GM19395 (cell line): ENCODE data around the gene SLC30A4.

ENCODE experiments used
- ATAC-seq: cut with Tn5 transposase; IDR thresholded peaks from one replicate; pipeline ENCODE4 v1.9.1; 2021; ENCODE audit warnings: mild to moderate bottlenecking, moderate library complexity; ENCODE audit not compliant: unreplicated experiment

Gene SLC30A4

DNA sequence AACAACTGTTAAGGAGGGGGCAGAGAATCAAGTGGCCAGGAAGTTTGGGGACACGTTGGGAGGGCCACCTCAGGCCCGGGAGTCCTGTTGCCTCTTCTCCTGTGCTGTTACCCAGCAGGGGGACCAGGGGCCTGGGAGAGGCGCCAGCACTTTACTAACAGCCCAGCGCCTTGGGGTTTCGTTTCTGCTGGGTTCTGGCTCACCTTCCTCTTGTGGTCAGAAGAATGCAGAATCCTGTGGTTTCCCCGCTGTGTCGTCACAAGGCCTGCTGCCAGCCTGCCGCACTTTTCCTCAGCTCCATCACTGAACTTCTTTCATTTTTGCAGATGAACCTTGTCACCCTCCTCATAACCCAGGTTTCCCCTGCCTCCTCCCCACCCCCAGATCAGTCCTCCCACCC lies 67.7 kb downstream of the SLC30A4 start:
- peak; percentile 71 for ATAC-seq

DNA sequence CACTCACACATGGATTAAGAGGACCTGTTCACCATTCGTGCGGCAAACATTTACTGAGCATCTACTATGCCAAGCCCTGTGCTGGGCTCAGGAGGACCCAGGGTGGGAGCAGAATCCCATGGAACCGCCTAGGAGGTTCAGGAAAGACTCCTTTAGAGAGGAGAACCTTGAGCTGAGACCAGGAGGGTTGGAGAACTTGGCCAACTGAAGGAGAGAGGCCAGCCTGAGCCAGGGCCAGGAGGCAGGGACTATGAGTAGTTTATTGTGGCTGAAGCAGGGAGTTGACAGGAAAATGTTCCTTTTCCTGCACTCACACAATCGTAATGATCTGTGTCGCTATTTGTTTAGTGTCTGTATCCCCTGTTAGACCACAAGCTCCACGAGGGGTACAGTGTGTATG lies 71.3 kb downstream of the SLC30A4 start:
- ATAC-seq, result no peak

DNA sequence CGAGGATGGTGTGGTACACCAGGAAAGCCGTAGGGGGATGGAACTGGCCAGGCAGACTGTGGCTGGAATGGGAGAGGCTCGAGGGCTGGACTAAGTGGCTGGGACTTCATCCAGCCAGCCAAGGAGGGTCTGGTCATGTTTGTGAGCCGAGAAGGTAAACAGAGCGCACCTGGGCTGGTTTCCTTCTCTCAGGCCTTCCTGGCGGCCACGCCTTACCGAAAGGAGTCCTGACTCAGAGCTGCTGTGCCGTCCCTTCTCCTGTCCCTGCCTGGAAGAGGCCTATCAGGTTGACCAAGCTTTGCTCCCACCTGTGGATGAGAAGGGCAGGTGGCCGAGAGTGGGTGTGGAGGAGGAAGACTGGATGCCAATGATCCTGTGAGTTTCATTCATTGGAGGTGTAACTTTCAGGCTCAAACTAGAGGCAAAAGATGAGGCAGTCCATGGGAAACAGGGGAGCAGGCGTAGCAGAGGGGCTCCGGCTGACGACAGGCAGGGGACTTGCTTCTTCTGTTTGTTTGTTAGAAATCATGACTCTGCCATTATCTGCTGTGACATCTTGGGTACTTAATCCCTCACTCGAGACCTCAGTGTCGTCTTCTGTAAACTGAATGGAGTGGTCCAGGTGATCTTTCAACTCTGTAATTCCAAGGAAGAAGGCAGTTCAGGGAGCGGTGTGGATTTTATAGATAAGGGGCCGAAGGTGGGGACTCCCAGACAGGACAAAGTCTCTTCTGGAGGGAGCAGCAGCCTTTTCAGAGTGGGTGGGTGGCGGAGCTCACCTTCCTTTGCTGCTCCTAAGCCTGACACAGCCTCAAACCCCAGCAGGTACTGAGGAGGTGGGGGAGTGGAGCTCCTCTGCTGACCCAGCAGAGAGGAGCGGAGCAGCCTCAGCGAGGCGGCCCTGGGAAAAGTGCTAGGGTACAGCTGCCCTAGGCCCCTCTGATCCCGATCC lies 72.4 kb downstream of the SLC30A4 start:
- ATAC-seq, result no peak

DNA sequence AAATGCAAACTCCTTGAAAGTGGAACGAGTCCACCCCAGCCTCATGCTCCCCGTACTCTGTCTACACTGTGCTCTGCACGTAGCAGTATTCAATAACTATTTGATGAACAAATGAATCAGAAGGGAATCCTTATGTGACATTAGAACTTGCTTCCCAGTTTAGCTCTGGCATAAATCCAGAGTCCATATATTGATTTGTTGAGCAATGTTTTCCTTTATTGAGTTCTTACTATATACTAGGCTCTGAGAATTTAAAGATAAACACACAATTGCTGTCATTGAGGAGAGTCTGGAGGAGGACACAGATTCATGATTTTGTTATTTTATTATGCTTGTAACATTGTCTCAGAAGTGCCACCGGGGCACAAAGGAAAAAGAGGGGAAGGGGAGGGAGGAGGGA lies 73.2 kb downstream of the SLC30A4 start:
- no peak for ATAC-seq

DNA sequence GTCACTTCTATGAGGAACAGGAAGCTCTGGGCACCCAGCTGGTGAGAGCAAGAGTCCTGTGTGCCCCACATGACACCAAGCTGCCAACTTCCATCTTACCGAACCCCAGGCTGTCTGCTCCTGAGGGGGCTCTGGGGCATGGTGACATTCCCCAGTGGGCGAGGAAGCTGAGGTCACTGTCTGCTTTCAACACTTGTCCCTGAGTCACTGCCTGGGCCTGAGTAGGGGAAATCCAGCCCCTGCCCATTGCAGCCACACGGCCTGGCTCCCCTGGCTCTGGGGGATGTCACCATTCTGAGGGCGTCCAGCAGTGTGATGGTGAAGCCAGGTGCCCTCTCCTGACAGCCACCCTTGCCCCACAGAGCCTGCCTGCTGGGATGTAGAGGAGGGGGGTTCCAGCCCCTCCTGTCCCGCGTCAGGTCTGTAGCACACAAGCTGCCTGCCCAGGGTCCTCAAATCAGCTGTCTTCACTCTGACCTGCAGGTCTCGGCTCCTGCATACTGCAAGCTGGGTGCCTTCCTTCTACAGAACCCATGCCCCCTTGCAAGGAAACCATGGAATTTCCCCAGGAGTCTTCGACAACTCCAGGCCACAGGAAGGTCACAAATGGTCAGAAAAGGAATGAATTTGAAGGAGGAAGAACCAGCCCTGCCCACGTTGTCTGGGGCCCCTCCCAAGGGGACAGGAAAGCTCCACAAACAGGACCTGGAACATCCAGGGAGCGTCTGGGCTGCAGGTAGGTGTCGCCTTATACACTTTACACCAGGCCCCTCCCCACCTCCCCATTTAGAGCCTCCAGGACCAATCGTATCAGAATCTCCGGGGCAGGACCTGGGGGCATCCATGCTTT lies 74.3 kb downstream of the SLC30A4 start:
- no peak for ATAC-seq

DNA sequence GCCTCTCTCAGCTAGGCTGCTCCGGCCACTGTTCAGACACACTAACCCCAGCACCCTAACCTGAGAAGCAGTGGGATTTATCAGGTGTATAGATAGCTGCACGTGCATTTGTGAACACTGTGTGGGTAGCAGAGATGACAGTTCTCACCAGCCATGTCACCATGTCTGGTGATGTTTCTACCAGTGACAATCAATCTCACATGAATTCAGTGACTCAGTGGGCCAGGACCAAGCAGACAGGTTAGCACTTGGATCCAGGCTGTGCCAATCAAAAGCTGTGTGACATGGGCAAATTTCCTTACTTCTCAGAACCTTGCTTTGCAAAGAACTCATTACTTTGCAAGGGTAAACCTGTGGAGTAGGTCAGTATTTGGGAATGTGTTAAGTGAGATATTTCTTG lies 78.9 kb downstream of the SLC30A4 start:
- ATAC-seq, result no peak

DNA sequence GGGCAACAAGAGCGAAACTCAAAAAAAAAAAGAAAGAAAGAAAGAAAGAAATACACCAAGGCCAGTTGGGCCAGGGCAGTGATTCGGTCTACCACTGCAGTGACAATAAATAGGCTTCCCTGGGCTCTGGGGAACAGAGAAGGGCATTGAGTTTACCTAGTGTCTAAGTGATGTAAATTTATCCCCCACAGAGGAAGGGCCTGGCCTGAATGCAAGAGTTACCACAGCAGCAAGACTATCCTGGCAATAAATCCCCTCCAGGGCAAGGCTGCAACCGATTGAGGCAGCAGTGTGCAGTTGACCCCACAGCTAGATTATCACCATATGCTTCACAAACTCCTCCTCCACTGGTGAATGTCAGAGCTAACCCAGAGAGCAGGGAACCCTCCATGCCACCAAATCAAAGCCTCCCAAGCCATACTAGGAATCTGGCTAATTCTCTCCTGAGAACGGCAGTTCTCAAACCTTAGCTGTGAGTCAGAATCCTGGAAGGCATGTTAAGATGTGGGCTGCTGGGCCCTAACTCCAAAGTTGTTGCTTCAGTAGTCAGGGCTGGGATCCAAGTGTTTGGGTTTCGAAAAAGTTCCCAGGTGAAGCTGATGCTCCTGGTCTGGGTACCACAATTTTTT lies 79.9 kb downstream of the SLC30A4 start:
- ATAC-seq, result no peak

DNA sequence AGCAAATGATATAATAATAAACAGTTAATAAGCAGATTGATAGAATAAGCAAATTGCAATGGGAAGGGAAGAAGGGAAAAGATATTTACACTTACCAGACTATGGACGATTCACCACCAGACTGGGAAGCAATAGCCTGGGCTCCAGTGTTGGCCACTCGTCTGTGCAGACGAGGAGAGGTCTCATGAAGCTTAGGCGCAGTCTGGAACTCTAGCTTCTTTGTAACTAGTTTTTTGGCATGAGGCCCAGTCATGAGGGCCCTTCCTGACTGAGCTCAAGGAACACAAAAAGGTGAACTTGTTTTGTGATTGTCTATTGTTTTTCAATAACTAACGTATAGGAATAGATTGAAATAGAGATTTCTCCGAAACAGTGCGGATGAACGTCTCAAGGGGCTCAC lies 80.9 kb downstream of the SLC30A4 start:
- no peak for ATAC-seq

DNA sequence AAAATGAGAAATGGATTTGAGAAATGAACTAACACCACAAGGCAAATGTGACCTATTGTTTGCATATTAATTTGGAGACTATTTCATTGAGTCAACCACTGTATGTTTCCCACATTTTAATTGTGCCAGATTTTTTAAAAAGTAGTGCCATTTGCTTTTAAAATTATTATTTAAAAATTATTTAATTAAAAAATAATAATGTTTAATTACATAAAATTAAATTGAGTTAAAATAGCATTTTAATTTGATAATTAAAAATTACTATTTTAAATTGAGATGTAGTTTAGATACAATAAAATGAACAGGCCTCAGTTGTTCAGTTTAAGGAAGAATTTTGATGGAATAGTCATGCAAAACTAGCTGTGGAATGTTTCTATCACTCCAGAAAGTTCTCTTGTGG lies 81.5 kb downstream of the SLC30A4 start:
- no peak for ATAC-seq

DNA sequence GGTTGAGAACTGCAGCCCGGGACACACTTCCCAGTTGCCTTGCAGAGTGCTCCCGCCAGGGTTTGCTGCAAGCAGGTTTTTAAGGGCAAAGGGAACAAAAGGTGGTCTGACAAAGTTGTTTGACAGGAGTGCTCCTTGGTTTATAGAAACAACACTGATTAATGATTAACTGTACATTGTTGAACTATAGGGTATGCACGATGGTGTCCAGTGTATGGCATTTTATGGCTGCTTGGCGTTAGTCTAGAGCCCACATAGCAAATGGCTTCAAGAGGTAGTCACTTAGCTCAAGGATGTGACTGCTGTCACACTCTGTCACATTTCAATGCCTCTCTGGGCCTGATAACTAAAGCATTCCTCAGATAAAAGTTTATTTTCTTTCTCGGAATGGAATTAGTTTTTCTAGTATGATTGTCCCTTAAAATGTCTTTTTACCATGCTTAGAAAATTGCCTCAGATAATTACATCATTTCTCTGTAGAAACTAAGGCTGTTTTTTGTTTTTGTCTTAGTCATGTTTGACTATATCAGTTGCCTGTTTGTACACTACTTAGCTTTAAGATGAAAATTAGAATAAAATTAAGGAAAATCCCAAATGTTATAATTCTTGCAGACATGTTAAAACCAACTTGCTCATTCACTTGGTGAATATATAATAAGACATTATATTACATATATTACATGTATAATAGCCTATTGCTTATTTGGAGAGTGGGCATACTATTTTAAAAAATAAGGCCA lies 82.9 kb downstream of the SLC30A4 start:
- no peak for ATAC-seq

DNA sequence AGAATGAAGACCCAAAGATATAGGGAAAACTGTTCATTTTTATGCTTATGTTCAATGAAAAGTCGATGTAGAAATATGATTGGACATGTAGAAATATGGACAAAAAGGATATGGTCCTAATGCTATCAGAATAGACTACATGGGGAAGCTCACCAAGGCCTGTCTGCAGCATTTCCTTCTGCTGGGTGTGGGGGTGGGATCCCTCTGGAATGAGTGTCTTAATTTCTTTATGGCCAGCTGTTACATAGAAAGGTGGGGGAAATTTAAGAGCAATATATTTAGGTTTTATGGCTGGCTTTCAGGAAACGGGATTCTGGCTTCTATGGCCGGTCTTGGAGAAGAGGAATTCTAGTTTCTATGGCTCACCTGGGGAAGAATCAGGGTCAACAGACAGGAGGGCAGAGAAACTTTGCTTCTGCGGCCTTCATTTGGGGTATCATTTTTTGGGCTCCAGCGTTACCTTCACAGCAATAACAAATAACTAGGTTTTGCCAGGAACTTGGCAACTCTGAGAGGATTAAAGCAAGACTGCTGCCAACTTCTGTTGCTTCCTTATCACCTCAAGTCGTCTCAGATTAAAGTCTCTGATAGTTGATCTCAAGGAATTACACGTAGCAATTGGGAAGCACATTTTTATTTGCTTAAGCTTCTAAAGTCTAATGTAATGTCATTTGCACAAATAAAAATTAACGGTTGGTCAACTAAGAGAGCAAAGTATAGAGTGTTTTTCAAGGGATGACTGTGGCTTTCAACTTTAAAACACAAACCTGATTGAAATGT lies 87.2 kb downstream of the SLC30A4 start:
- no peak for ATAC-seq

DNA sequence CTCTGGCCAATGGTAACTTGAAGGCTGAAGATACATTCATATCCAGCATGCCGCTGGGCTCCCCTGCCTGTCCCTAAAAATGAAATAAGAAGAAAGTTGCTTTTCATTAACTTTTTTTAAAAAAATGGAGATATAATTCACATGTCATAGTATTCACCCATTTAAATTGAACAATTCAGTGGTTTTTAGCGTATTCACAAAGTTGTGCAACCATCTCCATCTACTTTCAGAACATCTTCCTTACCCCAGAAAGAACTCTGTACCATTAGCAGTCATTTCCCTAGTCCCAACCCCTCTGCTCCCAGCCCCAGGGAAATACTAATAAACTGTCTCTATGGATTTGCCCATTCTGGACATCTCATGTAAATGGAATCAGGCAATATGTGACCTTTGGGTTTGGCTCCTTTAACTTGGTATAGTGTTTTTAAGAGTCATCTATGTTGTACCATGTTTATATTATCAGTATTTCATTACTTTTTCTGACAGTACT lies 88.4 kb downstream of the SLC30A4 start:
- ATAC-seq, result no peak

DNA sequence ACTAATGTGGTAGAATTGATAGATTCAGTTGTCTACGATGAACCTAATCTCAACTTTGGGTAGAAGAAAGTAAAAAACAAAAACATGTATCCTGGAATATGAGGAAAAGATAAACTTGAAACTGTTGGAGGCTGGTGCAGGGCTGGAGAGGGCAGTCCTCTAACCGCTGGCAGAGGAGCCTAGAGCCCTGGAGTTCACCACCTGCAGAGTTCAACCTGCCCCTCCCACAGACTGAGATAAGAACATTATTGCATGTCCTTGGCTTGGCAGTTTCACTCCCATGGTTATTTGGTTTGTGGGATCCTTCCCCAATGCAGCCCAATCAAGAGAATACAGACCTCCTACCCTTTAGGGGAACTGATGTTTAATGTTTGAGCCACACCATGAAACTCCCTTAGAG lies 91.0 kb downstream of the SLC30A4 start:
- ATAC-seq, result no peak

DNA sequence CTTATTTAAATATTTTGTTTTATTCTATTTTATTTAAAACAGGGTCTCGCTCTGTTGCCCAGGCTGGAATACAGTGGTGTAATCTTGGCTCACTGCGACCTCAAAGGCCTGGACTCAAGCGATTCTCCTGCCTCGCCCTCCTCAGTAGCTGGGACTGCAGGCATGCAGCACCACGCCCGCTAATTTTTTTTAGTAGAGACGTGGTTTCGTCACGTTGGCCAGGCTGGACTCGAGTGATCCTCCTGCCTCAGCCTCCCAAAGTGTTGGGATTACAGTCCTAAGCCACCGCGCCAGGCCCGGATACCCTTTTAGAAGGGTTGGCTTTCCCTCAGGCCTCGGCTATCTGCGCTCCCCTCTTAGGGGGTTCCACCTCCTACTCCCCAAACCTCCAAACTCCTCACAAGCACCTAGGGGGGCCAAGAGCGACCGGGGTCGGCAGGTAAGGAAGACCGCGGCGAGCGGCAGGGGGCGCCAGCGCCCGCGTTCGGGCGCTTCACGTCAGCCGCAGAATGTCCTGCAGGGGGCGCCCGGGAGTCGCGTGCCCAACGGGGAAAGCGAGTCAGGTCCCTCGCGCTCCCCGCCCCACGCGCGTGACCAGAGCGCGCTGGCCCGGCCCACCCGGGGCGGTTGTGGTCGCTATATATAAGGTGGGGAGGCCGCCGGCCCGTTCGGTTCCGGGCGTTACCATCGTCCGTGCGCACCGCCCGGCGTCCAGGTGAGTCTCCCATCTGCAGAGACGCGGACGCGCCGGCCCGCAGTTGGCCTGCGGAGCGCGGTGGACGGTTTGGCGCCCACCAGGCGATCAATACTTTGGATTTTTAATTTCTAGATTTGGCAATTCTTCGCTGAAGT lies 92.4 kb downstream of the SLC30A4 start:
- peak; percentile 77 for ATAC-seq
